ENCODE data around the gene N4BP2L2.

N4BP2L2 gene

GRCh38 chr13:32456591-32456990 is 82.0 kb downstream of the N4BP2L2 start:
- Mint-ChIP-seq H3K27ac (no peak overlapping the region), H3K9me3 (peaks cover 23% of the 10 kb centered on the region), H3K36me3 (ENCODE audit: low read depth) (peaks cover 50% of the 10 kb centered on the region), H3K4me1 (ENCODE audit: low read depth) (no peaks in the 10 kb centered on the region), H3K27me3 (no peaks in the 10 kb centered on the region), H3K4me3 (no peak overlapping the region)

DNA sequence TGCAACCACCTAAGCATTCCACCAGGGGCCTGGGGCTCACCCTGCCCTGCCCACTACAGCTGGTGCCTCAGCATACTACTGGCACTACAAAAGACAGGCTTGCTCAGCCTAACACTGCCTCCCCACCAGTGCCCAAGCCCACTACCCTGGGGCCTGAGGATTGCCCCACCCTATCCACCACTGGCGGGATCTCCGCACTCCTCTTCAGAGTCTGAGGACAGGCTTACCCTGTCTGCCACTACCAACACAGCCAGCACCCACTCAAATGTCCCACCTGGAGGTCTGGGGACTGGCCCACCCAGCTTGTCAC is 83.0 kb downstream of the N4BP2L2 start:
- no peaks in the 10 kb centered on the region for H3K4me1 Mint-ChIP-seq (ENCODE audit: low read depth)
- H3K9me3 Mint-ChIP-seq: peaks cover 23% of the 10 kb centered on the region
- H3K27ac Mint-ChIP-seq: no peak overlapping the region
- peaks cover 44% of the 10 kb centered on the region for H3K36me3 Mint-ChIP-seq (ENCODE audit: low read depth)
- no peak overlapping the region for H3K4me3 Mint-ChIP-seq
- no peaks in the 10 kb centered on the region for H3K27me3 Mint-ChIP-seq

GRCh38 chr13:32454886-32455593 is 83.6 kb downstream of the N4BP2L2 start:
- H3K9me3 Mint-ChIP-seq: peaks cover 23% of the 10 kb centered on the region
- H3K27me3 Mint-ChIP-seq: no peaks in the 10 kb centered on the region
- H3K27ac Mint-ChIP-seq: no peak overlapping the region
- H3K4me3 Mint-ChIP-seq: no peak overlapping the region
- peaks cover 39% of the 10 kb centered on the region for H3K36me3 Mint-ChIP-seq (ENCODE audit: low read depth)
- no peaks in the 10 kb centered on the region for H3K4me1 Mint-ChIP-seq (ENCODE audit: low read depth)

- no peak overlapping the region for H3K4me3 Mint-ChIP-seq
- H3K27ac Mint-ChIP-seq: no peak overlapping the region
These were observed 84.6 kb downstream of the N4BP2L2 start for GRCh38 chr13:32453981-32454380.

DNA sequence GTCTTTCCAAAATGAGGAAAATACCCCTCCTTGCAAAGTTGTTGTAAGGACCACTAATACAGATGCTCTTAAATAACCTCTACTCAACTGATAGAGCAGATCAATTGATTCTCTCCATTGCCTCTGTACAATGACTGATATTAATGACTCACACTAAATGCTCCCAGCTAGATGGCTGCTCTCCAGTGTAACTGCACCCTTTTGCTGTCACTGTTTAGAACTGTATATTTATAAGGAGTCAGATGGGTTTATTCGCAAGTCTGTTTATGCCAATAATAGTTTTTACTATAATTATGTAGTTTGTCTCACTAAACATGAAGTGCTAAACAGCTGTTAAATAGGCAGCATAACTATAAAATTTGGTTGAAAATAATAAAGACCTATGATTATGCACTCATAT is 89.6 kb downstream of the N4BP2L2 start:
- no peak overlapping the region for H3K4me3 Mint-ChIP-seq
- H3K4me1 Mint-ChIP-seq (ENCODE audit: low read depth): peaks cover 8% of the 10 kb centered on the region
- H3K36me3 Mint-ChIP-seq (ENCODE audit: low read depth): no peaks in the 10 kb centered on the region
- H3K27me3 Mint-ChIP-seq: no peaks in the 10 kb centered on the region
- no peaks in the 10 kb centered on the region for H3K9me3 Mint-ChIP-seq
- no peak overlapping the region for H3K27ac Mint-ChIP-seq

More at GRCh38 chr13:32453981-32454380, 84.6 kb downstream of the N4BP2L2 start:
- Mint-ChIP-seq H3K36me3 (ENCODE audit: low read depth) (peaks cover 28% of the 10 kb centered on the region), H3K4me1 (ENCODE audit: low read depth) (no peaks in the 10 kb centered on the region), H3K27me3 (no peaks in the 10 kb centered on the region), H3K9me3 (peaks cover 19% of the 10 kb centered on the region)

- no peak overlapping the region for H3K4me3 Mint-ChIP-seq
- H3K4me1 Mint-ChIP-seq (ENCODE audit: low read depth): peaks cover 13% of the 10 kb centered on the region
- H3K36me3 Mint-ChIP-seq (ENCODE audit: low read depth): no peaks in the 10 kb centered on the region
- H3K9me3 Mint-ChIP-seq: no peaks in the 10 kb centered on the region
- no peaks in the 10 kb centered on the region for H3K27me3 Mint-ChIP-seq
- peak overlapping the region; percentile 53 for H3K27ac Mint-ChIP-seq
These were observed 90.5 kb downstream of the N4BP2L2 start for GRCh38 chr13:32447894-32448623.

- no peaks in the 10 kb centered on the region for H3K27me3 Mint-ChIP-seq
- H3K4me1 Mint-ChIP-seq (ENCODE audit: low read depth): peaks cover 13% of the 10 kb centered on the region
- H3K4me3 Mint-ChIP-seq: no peak overlapping the region
- H3K36me3 Mint-ChIP-seq (ENCODE audit: low read depth): no peaks in the 10 kb centered on the region
- no peaks in the 10 kb centered on the region for H3K9me3 Mint-ChIP-seq
- H3K27ac Mint-ChIP-seq: no peak overlapping the region
These were observed 91.7 kb downstream of the N4BP2L2 start for GRCh38 chr13:32446773-32447465.

DNA sequence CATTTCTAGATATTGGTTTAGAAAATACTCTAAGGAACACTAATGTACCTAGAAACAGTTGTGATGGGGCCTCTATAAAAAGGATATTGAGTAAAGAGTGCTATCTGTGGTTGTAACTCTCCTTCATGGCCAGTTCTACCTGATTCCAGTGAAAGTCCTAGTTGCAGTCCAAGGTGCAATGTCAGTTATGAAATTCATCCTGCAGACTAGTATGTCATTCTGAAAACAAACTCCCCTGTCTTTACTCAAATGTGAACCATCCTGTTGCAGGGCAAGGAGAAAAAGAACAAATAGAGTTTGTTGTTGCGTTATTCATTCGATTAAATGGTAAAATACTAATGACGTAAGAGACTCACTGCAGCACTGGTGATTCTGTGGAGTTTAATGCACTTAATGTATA is 92.4 kb downstream of the N4BP2L2 start:
- Mint-ChIP-seq H3K36me3 (ENCODE audit: low read depth) (no peaks in the 10 kb centered on the region), H3K4me1 (ENCODE audit: low read depth) (peaks cover 13% of the 10 kb centered on the region), H3K4me3 (no peak overlapping the region), H3K27me3 (no peaks in the 10 kb centered on the region), H3K9me3 (no peaks in the 10 kb centered on the region), H3K27ac (no peak overlapping the region)

DNA sequence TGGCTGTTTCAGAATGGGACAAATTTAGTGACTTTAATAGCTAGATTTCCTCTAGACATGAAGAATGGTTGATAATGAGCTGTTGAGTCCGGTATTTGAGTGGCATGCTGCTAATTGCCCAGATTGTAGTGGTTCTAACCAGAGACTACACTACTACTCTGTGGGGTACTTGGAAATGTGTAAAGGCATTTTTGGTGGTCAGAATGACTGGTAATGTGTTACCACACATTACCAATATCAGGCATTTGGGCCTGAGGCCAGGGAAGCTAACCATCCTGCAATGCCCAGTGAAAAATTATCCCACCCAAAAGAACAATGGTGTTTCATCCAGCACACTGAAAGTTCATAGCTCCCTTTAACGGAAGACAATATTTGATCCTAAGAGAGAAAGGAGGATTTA is 93.1 kb downstream of the N4BP2L2 start:
- no peak overlapping the region for H3K27ac Mint-ChIP-seq
- no peaks in the 10 kb centered on the region for H3K36me3 Mint-ChIP-seq (ENCODE audit: low read depth)
- H3K4me1 Mint-ChIP-seq (ENCODE audit: low read depth): peaks cover 13% of the 10 kb centered on the region
- H3K27me3 Mint-ChIP-seq: no peaks in the 10 kb centered on the region
- no peak overlapping the region for H3K4me3 Mint-ChIP-seq
- no peaks in the 10 kb centered on the region for H3K9me3 Mint-ChIP-seq

GRCh38 chr13:32443111-32443510 is 95.5 kb downstream of the N4BP2L2 start:
- no peaks in the 10 kb centered on the region for H3K27me3 Mint-ChIP-seq
- H3K4me1 Mint-ChIP-seq (ENCODE audit: low read depth): peaks cover 8% of the 10 kb centered on the region
- no peaks in the 10 kb centered on the region for H3K36me3 Mint-ChIP-seq (ENCODE audit: low read depth)
- peak overlapping the region; percentile 39 for H3K27ac Mint-ChIP-seq
- no peaks in the 10 kb centered on the region for H3K9me3 Mint-ChIP-seq
- H3K4me3 Mint-ChIP-seq: no peak overlapping the region

DNA sequence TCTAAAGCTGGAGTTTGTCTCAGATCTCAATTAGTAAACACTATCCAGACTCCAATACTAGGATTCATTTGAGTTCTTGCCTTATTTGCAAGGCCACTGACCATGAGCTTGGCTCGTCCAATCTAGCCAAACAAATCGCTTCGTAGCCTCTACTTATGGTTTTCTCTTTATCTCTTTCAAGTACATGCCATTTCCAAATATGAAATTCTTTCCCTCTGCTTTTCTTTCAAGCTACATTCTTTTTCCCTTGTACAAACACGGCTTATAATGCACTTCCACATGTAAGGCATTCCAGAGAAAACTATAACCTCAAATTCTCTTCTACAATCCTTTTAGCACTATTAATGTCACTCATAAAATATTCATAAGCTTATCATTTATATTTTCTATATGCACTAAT is 99.7 kb downstream of the N4BP2L2 start:
- no peaks in the 10 kb centered on the region for H3K9me3 Mint-ChIP-seq
- no peaks in the 10 kb centered on the region for H3K27me3 Mint-ChIP-seq
- peaks cover 9% of the 10 kb centered on the region for H3K36me3 Mint-ChIP-seq (ENCODE audit: low read depth)
- H3K4me1 Mint-ChIP-seq (ENCODE audit: low read depth): peaks cover 4% of the 10 kb centered on the region
- H3K4me3 Mint-ChIP-seq: no peak overlapping the region
- H3K27ac Mint-ChIP-seq: no peak overlapping the region

- peaks cover 11% of the 10 kb centered on the region for H3K4me1 Mint-ChIP-seq (ENCODE audit: low read depth)
These were observed 105.7 kb downstream of the N4BP2L2 start for GRCh38 chr13:32432856-32433255.

GRCh38 chr13:32431361-32431760 is 107.2 kb downstream of the N4BP2L2 start:
- no peaks in the 10 kb centered on the region for H3K27me3 Mint-ChIP-seq
- H3K36me3 Mint-ChIP-seq (ENCODE audit: low read depth): peaks cover 13% of the 10 kb centered on the region
- H3K4me3 Mint-ChIP-seq: no peak overlapping the region
- H3K9me3 Mint-ChIP-seq: no peaks in the 10 kb centered on the region
- no peak overlapping the region for H3K27ac Mint-ChIP-seq
- H3K4me1 Mint-ChIP-seq (ENCODE audit: low read depth): peaks cover 15% of the 10 kb centered on the region

More at GRCh38 chr13:32432856-32433255, 105.7 kb downstream of the N4BP2L2 start:
- Mint-ChIP-seq H3K27me3 (no peaks in the 10 kb centered on the region), H3K27ac (no peak overlapping the region), H3K9me3 (no peaks in the 10 kb centered on the region), H3K4me3 (no peak overlapping the region), H3K36me3 (ENCODE audit: low read depth) (peaks cover 9% of the 10 kb centered on the region)

DNA sequence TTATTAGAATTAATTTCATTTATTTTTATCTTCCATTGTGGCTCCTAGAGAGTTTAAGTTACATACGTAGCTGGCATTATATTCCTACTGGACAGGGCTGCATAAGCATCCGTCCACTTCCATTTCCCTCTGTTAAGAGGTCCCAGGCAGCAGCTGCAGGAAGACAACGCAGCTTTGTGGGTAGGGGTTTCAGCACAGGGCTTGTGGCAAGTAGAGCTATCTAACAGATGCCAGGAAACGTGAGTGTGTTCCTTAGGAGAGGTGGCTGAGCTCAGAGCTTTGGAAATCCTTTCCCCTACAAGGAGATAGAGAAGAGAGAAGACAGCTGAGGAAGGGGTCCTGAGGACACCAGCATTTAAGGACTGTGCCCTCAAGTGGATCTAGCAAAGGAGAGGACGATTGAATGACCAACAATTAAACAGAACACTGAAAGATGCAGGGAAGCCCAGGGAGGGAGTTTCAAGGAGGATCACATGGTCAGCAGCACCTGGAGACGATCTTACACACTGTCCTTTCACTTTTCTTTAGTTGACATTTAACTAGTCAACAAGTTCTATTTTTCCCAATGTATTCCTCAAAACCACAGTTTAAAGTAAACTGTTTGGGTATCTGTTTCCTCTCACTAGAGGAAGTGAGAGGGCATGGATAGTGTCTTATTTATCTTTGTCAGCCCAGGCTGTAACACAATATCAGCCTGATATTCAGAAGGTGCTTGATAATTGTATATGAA is 108.4 kb downstream of the N4BP2L2 start:
- Mint-ChIP-seq H3K27ac (peak overlapping the region; percentile 36), H3K36me3 (ENCODE audit: low read depth) (peaks cover 12% of the 10 kb centered on the region), H3K9me3 (no peaks in the 10 kb centered on the region), H3K27me3 (no peaks in the 10 kb centered on the region), H3K4me3 (no peak overlapping the region), H3K4me1 (ENCODE audit: low read depth) (peaks cover 25% of the 10 kb centered on the region)

- Mint-ChIP-seq H3K4me3 (no peak overlapping the region), H3K27me3 (no peaks in the 10 kb centered on the region), H3K27ac (peak overlapping the region; percentile 97), H3K4me1 (ENCODE audit: low read depth) (peaks cover 28% of the 10 kb centered on the region), H3K36me3 (ENCODE audit: low read depth) (peaks cover 14% of the 10 kb centered on the region), H3K9me3 (no peaks in the 10 kb centered on the region)
These were observed 109.1 kb downstream of the N4BP2L2 start for GRCh38 chr13:32429433-32429909.

Data from stimulated activated naive CD8-positive, alpha-beta T cell treated with anti-CD3 and anti-CD28 coated beads, Interleukin-15, Interleukin-2, amounts not matched to agents 100 ng/mL and 50 ng/mL, for 24 hours (primary cell).